NK-92 (cell line): ENCODE measurements around the gene MLEC.
"Not testable (repeated sequence)": the region's sequence is repeated elsewhere in the genome, so short reads cannot be mapped to it uniquely, and the experiment has no call there.

Source experiments
- DNase-seq: peaks from one replicate; lab custom pipeline; 2025; ENCODE audit not compliant: unreplicated experiment; lab: John Stamatoyannopoulos, UW

The MLEC gene

GRCh38 chr12:120720234-120720986 is 33.5 kb downstream of the MLEC start:
- DNase-seq, result no peak

GRCh38 chr12:120720987-120721801 is 34.2 kb downstream of the MLEC start:
- DNase-seq, result no peak

- no peak for DNase-seq
Observed at GRCh38 chr12:120721866-120722265, 34.9 kb downstream of the MLEC start.

- no peak for DNase-seq
Observed at GRCh38 chr12:120722784-120723183, 35.8 kb downstream of the MLEC start.

GRCh38 chr12:120724720-120725119 is 37.8 kb downstream of the MLEC start:
- DNase-seq, result no peak

GRCh38 chr12:120725151-120725658 is 38.3 kb downstream of the MLEC start:
- DNase-seq, result no peak

- peak; percentile 11 for DNase-seq
Observed at GRCh38 chr12:120725659-120726509, 38.9 kb downstream of the MLEC start, which contains the start of gene ACADS. TSS of gene ACADS (plus strand) at chr12:120725826. CDS start at chr12:120725886, 60 bp downstream.

GRCh38 chr12:120726510-120726793 is 39.5 kb downstream of the MLEC start:
- no peak for DNase-seq

GRCh38 chr12:120726961-120727360 is 40.0 kb downstream of the MLEC start:
- DNase-seq, result no peak

GRCh38 chr12:120732198-120732597 is 45.2 kb downstream of the MLEC start:
- not testable (repeated sequence) for DNase-seq

- DNase-seq, result no peak
Observed at GRCh38 chr12:120733574-120733973, 46.6 kb downstream of the MLEC start.

- DNase-seq, result no peak
Observed at GRCh38 chr12:120734210-120734609, 47.3 kb downstream of the MLEC start.

GRCh38 chr12:120735181-120735580 is 48.2 kb downstream of the MLEC start:
- no peak for DNase-seq

GRCh38 chr12:120736404-120737331 is 49.7 kb downstream of the MLEC start:
- no peak for DNase-seq

- DNase-seq, result no peak
Observed at GRCh38 chr12:120737557-120738251, 50.8 kb downstream of the MLEC start.

GRCh38 chr12:120738252-120739030 is 51.5 kb downstream of the MLEC start:
- no peak for DNase-seq

- no peak for DNase-seq
Observed at GRCh38 chr12:120739031-120739762, 52.2 kb downstream of the MLEC start.
